ENCODE data around the gene PDXK. TPM values are rescaled to one million over a fixed set of nuclear protein-coding genes. Genes with fewer than 3 reads are reported as not detected.

Gene PDXK
- total and polyA plus RNA-seq, 9 of the 15 experiments (the other 6 are each of a cell fraction or from before 2014, with no cell fraction given): 5.6 to 162 (median 76.5) TPM

GRCh38 chr21:43728467-43729390 is 9.8 kb downstream of the PDXK start (continued):
- no peak for TF ChIP-seq TSHZ1 (CRISPR knock-in tag; IDR thresholded peaks at IDR 0.05)
- TF ChIP-seq HDGF (IDR thresholded peaks at IDR 0.05): no peak
- TF ChIP-seq ZNF184 (CRISPR knock-in tag; IDR thresholded peaks at IDR 0.05): no peak
- no peak for TF ChIP-seq E4F1 (CRISPR knock-in tag; IDR thresholded peaks at IDR 0.05; ENCODE audit: borderline replicate concordance)
- TF ChIP-seq SLC30A9 (CRISPR knock-in tag; IDR thresholded peaks at IDR 0.05): no peak
- no peak for TF ChIP-seq ZNF347 (CRISPR knock-in tag; IDR thresholded peaks at IDR 0.05; ENCODE audit: low read depth)
- no peak for TF ChIP-seq SNAPC5 (CRISPR knock-in tag; IDR thresholded peaks at IDR 0.05)
- TF ChIP-seq ZNF282 (CRISPR knock-in tag; IDR thresholded peaks at IDR 0.05): no peak
- TF ChIP-seq MXI1 (IDR thresholded peaks at IDR 0.05; ENCODE audit: low read depth, low read length): peak; percentile 95
- no peak for TF ChIP-seq CHCHD3 (CRISPR knock-in tag; IDR thresholded peaks at IDR 0.05)
- TF ChIP-seq KLF16 (IDR thresholded peaks at IDR 0.05): peak; percentile 78
- TF ChIP-seq DMBX1 (CRISPR knock-in tag; IDR thresholded peaks at IDR 0.05; ENCODE audit: borderline replicate concordance): no peak; the same call in 1 of the 2 replicates
- no peak for TF ChIP-seq ZNF518B (CRISPR knock-in tag; IDR thresholded peaks at IDR 0.05)
- TF ChIP-seq RNF219 (CRISPR knock-in tag; IDR thresholded peaks at IDR 0.05): no peak

Data from K562 (cell line).